DMS114 treated with DMSO at 0.1 percent for 48 hours (cell line): ENCODE measurements around the gene SSTR1.

Source experiments
- DNase-seq: peaks from one replicate; lab custom pipeline; 2025; ENCODE audit not compliant: unreplicated experiment; lab: John Stamatoyannopoulos, UW

The SSTR1 gene

GRCh38 chr14:38233218-38233617 is 25.5 kb downstream of the SSTR1 start:
- no peak for DNase-seq

- no peak for DNase-seq
These were observed 30.6 kb downstream of the SSTR1 start for GRCh38 chr14:38238332-38238731.

DNA sequence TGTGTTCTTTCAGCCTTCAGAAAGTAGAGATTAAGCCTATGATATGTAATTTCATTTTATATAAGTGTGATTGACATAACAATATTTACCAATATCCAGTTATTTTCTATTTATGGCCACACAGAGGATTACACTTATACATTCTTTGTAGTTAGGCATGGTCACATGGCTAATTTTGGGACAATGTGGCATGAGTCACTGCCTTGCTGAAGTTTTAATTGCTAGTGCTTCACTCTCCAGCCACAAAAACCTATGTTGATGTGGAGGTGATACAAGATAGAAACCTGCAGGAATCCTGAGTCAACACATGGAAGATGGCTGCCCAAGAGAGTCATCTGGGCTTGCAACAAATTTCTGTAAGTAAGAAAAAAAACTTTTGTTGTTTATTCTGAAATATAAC is 31.2 kb downstream of the SSTR1 start:
- DNase-seq: no peak

DNA sequence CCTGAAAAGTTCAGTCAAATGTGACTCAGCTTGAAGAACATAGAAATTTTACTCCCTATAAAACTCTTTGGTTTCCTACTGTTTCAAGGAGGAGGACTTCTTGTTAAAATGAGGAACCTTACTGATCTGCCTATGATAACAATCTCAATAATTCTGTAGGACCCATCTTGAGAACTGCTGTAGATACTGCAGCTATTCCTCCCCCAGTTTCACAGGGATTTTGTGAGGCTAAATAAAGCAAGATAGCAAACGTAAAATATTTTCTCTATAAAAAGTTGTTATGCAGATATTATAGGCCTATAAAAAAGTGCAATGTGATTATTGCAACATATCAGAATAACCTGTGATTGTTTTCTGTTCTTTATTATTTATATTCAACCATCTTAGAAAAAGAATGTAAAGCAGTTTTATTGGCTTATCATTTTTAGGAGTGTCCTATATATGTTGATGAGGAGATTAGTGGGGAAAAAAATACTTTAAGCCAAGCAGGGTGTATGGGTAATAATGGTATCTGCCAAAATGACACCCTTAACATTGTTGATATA is 36.1 kb downstream of the SSTR1 start:
- DNase-seq: no peak

DNA sequence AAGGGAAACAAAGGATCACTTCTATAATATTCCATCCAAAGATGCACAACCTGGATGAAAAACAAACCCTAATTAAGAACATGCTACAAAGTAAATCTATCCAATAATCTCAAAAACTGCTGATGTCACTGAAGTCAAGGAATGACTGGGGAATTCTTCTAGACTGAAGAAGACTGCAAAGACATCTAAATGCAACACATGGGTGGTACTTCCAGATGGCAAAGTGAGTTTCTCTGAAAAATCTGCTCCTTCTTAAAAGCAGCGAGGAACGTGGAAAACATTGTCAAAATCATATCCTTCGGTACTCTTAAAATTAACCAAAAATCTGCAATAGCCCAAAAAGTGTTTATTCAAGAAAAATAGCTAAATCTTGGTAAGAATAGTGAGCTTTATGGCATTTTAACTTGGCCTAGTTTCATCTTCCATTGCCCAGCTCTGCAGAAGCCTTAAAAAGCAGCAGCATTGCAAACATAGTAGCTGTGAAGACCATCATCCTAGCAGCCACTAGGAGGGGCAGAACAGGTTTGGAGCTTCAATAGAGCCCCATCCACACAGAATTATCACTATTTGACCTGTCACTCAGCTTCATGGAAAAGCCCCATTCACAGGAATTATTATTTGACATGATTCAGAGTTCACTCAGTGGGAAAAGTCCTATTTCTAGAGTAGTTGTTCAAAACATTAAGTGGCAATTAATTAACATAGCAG is 40.8 kb downstream of the SSTR1 start:
- DNase-seq: no peak

GRCh38 chr14:38250331-38250730 is 42.6 kb downstream of the SSTR1 start:
- no peak for DNase-seq

DNA sequence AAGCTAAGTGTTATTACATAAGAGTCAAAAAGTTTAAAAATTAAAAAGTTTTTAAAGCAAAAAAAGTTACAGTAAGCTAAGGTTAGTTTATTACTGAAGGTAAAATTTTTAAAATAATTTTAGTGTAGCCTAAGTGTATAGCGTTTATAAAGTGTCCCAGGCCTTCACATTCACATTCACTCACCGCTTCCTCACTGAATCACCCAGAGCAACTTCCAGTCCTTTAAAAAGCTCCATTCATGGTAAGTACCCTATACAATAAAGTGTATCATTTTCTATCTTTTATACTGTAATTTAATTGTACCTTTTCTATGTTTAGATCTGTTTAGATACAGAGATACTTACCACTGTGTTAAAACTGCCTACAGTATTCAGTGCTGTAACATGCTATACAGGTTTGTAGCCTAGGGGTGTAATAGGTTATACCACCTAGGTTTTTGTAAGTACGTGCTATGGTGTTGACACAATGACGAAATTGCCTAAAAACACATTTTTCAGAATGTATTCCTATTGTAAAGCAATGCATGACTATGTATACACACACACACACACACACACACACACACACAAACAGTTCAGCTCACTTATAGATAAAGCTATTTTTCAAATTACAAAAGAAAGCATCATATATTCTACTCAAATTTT is 44.5 kb downstream of the SSTR1 start:
- DNase-seq: no peak

GRCh38 chr14:38253676-38254075 is 46.0 kb downstream of the SSTR1 start:
- DNase-seq: no peak

GRCh38 chr14:38254571-38255407 is 47.1 kb downstream of the SSTR1 start:
- no peak for DNase-seq

- DNase-seq: no peak
These were observed 47.6 kb downstream of the SSTR1 start for GRCh38 chr14:38255408-38255672.

- no peak for DNase-seq
These were observed 48.2 kb downstream of the SSTR1 start, which contains the start of gene CLEC14A for GRCh38 chr14:38255673-38256532. Gene CLEC14A (minus strand): TSS chr14:38256093. CDS start chr14:38256022, 71 bp downstream.

DNA sequence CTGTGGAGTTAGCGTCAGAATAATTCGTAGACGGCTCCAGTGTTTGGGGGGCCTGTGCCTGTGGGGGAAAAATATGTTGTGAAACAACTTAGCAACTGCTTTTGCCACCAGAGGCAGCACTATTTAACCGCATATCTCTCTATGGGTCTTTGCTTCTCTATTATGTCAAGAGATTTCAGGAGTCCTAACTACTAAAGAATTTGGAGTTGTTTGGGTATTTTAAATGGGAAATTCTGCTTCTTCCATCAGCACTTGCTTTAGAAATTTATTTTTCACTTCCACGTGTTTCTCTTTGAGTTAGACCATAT is 48.8 kb downstream of the SSTR1 start:
- DNase-seq: no peak

DNA sequence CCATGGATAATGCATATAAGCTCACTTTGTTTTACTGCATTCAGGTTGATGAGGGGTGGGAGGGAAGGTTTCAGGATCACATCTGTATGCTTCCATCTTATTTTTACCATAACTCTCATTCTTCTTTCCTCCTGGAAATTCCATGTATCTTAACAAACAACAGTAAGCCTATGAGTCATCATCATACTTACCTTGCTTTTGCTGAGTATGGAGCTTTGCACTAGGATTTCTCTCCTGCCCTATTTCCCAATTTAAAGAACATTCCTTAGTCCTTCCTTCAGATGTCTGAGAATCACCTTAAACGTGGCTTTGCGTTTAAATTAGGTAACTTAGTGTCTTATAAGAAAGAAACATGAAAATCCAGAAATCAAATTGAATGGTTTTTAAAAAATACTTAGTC is 49.8 kb downstream of the SSTR1 start:
- DNase-seq: no peak

DNA sequence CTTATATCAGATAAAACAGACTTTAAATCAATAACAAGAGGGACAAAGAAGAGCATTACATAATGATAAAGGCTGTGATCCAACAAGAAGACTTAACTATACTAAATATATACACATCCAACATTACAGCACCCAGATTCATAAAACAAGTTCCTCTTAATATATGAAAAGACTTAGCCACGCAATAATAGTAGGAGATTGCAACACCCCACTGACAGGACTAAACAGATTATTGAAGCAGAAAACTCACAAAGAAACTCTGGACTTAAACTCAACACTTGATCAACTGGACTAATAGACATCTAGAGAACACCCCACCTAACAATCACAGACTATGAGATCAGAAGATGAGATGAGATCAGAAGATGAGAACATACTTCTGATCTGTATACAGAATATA is 53.9 kb downstream of the SSTR1 start:
- DNase-seq: no peak
